NCI-H2227 (cell line): ENCODE measurements around the gene DHX29.

ENCODE experiments used
- DNase-seq: peaks from one replicate; lab custom pipeline; 2025; ENCODE audit not compliant: unreplicated experiment; lab: John Stamatoyannopoulos, UW

The DHX29 gene

GRCh38 chr5:55232271-55232984 is 75.1 kb downstream of the DHX29 start:
- DNase-seq = peak; percentile 68

DNA sequence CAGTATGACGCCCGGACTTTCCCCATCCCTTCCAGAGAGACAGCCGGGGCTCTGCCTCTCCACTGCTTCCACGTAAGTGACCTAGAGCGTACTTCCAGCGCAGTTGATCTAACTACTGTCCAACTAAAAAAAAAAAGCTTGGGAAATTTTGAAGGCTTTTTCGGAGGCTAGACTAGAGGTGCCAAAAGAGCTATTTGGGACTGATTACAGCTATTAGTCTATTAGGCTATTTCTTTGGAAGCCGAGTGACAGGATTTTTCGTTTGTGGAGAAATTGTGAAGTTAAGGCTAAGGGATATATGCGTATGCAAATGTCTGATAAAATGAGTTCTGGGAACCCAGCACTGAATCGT is 75.6 kb downstream of the DHX29 start:
- no peak for DNase-seq

DNA sequence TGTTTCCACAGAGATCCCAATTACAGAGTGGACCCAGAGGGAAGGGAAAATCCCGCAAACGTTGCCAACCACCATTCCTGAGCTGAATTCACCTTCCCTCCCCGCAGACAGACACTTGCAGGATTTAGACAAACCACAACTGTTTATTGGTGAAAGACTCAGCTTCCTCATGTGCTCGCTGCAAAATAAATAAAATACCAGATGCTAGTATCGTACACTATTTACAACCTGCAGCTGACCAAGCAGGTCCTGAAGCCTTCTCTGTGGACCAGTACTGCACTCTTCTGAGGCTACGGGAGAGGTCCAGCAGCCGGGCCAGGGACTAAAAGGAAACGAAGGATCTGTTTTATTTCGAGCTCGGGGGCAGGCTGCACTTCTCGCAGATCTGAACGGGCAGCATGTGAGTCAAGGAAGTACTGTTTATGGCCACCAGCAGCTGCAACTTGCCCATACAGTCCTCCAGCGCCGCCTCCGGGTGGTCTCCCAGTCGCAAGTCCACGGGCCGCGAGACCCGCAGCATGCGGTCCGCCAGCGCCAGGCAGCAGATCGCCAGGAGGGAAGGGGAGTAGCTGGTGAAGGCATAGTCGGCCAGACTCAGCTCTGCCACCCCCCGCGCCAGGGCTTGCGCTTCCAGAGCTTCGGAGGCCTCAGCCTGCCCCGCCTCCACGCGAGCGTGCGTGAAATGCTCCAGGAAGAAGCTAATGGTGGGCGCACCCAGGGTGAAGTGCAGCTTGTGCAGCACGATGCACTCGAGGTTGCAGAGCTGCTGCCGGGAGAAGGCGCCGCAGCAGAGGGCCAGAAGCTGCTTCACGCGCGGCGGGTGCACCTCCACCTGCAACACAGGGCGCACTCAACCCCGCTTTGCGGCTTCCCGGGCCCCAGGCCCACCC is 76.2 kb downstream of the DHX29 start:
- peak; percentile 56 for DNase-seq

DNA sequence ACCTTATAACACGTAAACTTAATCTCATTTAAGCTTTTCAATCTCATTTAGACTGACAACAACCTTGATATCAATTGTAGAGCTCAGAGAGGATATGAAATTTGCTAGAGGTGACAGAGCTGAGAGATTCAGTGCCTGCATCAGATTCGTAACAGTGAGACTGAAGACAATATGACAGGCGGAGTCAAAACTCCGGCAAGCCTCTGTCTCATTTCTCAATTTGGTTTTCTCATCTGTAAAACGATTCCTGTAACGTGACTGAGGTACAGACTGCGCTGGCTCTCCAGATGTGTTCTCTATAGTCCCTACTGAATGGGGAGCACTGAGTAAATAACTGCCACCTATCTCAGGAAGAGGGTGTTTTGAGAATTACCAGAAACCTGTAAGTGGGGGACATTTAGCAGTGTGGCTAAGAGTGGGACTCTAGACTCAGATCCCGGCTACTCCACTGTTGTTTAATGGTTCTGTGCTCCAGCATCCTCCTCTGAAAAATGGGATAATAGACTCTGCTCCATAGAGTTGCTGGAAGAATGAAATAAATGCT is 77.3 kb downstream of the DHX29 start:
- DNase-seq = no peak

DNA sequence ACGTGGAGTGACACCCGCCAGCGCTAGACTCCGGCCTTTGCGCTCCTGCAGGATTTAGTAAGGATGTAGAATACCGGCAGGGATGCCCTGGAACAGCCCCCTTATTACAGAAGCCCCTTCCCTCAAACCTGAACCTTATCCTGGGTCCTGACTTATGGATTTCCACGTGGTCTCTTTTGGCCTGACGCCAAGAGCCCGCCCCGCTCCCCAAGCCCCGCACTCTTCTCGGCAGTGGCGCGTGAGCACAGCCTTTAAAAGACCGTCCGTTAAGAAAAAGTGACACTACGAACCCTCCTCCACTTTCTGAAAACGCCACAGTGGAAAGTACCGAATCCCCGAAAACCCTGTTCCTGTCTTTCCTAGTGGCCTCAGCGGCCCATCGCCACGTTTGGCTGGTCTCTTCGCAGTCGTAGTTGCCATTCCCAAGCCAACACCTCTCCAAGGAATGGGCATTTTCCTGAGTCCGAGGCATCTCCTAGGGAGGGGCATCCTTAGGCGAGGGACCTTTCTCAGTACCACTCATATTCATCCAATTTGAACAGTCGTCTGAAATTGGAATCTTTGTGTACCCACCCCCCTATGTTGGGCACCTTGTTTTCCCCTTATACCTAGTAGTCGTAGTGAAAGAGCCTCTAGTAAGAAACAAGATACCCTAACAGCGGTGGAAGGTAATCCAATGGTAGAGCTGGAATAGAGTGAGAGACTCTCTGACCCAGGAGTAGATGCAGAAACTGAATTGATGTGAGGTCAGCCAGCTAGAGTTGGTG is 79.6 kb downstream of the DHX29 start:
- DNase-seq = peak; percentile 62

GRCh38 chr5:55226934-55227663 is 80.4 kb downstream of the DHX29 start, which contains the start of gene MCIDAS:
Gene MCIDAS, minus strand, starts transcription at chr5:55227315. Its CDS starts 177 bp downstream, at chr5:55227138.
- DNase-seq = peak; percentile 72

DNA sequence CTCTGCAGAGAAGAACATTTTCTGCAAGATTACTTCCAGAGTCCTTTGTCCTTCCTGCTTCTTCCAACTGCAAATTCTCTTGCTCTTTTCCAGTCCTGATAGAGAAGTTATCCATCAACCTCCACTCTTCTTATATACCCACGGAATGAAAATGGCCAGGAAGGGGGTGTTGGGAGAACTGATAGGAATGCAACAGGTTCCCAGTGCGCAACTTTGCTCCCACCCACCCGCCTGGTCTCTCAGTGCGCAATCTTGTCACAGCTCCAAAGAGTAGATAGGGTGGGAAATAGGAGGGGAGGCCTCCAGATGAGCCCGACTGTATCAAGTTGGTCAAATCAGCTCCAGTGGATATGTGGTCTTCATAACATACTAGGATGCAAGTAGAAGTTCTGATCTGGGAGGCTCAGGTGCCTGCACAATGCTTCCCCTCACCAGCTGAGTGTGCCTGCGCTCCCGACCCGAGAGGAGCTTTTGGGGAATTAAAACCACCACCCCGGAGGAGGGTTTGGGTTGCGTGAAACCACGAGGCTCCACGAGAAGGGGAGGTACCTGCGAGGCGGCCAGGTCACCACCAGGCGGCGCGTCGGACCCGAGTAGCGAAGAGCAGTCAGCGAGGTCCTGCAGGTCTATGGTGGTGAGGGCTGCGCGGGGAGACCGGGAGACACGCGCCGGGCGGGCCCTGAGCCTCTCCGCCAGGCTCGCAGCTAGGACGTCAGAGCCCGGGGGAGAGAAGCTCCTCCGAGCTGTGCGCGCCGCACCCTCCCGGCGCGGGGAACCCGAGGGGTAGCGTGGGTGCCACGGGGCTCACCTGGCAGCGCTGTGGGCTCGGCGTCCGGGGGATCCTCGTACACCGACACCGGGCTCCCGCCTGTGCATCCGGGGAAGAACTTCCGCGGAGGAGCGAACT is 81.2 kb downstream of the DHX29 start:
- DNase-seq = peak; percentile 80

DNA sequence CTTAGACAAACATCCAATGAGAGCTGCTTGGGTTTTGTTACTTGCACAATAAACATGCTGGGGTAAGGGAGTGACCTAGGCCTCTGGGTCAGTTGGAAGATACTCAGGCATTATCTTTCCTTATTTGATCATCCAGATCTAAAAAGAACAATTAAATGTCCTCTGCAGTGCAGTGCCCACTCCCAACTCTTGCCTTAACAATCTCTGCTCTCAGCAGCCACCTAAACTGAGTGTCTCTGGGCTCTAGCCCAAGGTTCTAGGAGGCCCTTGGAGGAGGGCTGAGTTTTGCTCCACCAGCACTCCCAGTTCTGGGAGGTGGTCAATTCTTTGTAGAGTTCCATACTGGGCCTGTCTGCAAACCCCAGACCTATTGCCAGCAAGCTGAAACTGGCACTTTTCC is 82.1 kb downstream of the DHX29 start:
- DNase-seq = no peak

GRCh38 chr5:55223812-55224240 is 83.7 kb downstream of the DHX29 start:
- no peak for DNase-seq

DNA sequence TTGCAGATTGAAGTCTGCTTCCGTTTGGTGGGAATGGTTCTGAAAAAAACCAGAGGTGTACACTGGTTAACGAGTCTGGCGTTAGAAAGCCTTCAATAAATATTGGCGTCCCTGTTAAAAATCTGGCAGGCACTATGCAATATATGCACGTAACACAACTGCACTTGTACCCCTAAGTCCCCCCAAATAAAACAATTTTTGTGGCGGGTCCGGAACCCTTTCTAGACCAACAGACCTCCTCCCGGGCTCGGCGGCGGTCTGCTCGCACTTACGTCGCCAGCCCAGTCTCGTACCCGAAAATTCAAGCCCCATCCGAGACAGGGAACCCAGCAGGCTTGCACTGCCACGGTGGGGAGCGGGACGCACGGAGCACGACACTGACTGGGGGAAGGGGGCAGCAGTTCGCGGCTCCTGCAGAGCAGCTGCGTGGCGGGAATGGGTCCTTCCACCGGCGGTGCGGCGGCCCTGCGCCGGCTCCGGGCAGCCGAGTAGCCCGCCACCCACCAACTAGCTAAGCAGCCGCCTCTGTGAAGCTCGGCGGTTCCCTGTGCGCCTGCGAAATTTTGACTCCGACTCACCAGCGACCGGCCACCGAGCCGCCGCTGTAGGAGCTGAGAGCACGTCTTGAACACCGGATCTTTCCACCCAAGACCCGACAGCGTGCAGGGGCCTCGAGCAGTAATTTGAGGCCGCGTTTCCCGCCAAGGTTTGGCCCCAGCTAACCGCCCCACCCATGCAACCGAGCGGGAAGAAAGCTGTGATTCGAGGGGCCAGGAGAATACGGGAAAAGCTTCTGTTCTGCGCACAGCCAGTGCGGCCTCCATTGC is 84.3 kb downstream of the DHX29 start:
- no peak for DNase-seq

DNA sequence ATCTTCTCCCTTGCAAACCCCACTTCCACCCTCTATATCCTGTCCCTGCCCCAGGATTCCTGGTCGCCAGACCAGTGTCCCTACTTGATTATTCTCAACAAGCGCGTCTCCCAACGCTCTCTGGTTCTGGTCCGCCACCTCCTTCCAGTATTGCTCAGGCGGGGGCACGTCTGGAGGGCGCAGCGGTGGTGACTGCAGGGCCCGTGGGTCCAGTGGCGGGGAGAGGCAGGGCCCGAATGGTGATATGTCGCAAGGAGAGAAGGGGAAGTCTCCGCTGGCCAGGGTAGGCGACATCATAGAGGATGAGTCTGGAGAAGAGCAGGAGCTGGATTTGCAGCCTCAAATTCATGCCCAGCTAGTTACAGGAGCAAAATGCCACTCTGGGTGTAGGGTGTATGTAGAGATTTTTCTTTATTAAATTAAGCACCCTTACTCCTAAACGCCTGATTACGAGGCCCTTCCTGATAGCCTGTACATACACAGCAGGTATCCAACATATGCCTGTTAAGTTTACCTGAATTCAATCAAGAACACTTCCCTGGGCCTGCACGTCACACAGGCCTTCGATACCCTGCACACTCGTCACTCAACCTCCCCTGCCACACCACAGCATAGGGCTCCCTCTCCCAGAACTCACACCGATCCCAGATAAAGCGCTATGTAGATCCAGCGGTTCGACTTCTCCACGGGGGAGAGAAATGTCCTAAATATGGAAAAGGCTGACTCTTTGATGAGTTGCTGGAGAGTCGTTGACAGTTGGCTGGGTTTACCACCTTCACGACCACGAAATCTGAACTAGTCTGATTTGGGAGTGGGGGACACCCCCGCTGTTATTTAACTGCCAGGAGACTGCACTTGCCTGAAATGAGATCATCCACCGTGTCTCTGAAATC is 85.2 kb downstream of the DHX29 start:
- DNase-seq = no peak

DNA sequence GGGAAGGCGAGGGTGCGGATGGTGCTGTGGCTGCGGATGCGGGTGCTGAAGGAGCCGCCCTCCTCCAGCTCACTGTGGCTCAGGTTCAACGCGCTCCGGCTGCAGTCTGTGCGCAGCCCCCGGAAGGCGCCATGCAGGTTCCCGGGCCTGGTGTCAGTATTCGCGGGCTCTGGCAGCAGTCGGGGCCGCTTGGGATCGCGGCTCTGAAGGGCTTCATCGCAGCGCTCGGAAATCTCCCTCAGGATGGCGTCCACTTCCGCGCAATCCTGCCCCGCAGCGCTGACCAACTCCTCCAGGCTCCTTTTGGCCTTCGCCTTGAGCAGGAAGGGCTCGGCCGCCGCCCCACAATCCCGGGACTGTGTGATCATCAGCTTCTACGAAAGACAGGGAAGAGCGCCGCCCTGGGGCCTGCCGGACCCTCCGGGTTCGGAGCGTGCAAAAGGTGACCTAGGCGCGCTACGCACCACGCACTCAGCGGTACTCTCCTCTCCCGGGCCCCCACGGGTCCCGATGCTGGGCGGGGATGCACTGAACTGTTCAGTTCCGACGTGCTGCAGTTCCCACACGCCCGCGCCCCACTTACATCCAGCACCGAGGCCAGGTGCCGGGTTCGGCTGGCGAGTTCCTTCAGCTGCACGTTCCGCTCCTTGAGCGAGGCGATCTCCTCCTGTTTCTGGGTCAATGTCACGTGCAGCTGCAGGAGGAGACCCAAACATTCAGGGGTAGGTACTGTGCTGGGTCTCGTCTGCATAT is 86.9 kb downstream of the DHX29 start:
- DNase-seq = no peak

DNA sequence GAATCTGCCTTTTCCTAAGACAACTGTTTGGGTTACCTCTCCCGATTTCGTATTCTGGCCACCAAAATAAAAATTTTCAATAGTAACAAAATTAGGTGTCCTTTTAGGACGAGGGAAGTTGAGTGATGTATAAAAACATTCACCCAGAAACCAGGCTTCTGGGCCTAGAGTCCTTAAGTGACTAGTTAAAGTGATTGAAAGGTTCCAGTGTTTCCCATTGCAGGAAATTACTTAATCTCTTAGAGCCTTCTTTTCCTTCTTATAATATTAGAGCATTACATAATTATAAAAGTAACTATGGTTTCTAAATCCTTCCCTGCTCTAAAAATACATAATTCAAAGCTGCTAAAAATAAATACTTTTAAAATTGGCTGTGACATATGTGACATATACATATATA is 87.7 kb downstream of the DHX29 start:
- no peak for DNase-seq

GRCh38 chr5:55218967-55219366 is 88.5 kb downstream of the DHX29 start:
- no peak for DNase-seq

DNA sequence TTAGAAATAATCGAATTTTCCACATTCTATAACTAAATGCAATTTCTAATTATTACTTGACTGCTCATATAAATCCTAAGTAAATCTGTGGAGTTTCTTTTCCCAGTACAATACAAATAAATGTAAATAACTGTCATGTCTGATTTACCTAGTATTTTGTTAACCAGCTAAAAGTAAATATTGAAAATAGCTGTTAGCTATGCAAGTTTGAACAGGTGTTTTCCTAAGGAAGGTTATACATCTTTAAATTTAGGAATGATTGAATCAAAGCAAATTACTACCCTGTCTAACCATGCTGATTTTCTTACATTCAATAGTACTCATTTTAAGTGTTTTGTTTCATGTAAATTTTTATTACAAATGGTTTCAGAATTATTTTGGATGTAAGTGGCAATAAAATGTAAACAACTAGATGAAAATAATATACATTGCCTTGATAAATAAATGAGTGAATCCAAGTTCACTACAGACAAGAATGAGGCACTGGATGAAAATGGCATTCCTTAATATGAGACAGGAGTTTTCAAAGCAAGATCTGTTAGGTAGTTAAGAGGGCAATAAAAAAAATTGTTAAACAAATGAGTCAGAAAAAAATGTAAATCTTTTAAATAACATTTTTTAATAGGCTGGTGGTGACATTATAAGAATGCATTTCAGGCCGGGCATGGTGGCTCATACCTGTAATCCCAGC is 96.2 kb downstream of the DHX29 start:
- DNase-seq = no peak
